ENCODE results near the gene FABP3.

- TF ChIP-seq CTCF (IDR thresholded peaks at IDR 0.05; ENCODE audit: control extremely low read depth in 1 of 3, insufficient read depth in 1 of 3, low read depth in 1 of 3, low read length in 3 of 3) = no peak
- TF ChIP-seq RFX5 (IDR thresholded peaks at IDR 0.05; ENCODE audit: borderline replicate concordance, low read depth, low read length) = no peak
- no peak for TF ChIP-seq SIX5 (IDR thresholded peaks at IDR 0.05; ENCODE audit: low read depth, low read length)
- TF ChIP-seq CHD1 (IDR thresholded peaks at IDR 0.05; ENCODE audit: low read depth, low read length) = no peak
- TF ChIP-seq EGR1 (IDR thresholded peaks at IDR 0.05; ENCODE audit: borderline replicate concordance, low read depth, low read length) = no peak
- TF ChIP-seq SP2 (IDR thresholded peaks at IDR 0.05; ENCODE audit: low read length) = no peak
- TF ChIP-seq POLR2AphosphoS5 (IDR thresholded peaks at IDR 0.05; ENCODE audit: low read depth, low read length) = no peak
- TF ChIP-seq POLR2A (IDR thresholded peaks at IDR 0.05; ENCODE audit: control extremely low read depth in 1 of 2, low read depth in 2 of 2, low read length in 2 of 2) = no peak
- no peak for TF ChIP-seq RAD21 (IDR thresholded peaks at IDR 0.05 in 1 of 2, conservative IDR thresholded peaks at IDR 0.05 in 1 of 2; ENCODE audit: low read depth in 2 of 2, low read length in 2 of 2)
- no peak for TF ChIP-seq EZH2 (IDR thresholded peaks at IDR 0.05; ENCODE audit: low read depth, low read length, severe bottlenecking)
- no peak for TF ChIP-seq ZNF274 (IDR thresholded peaks at IDR 0.05; ENCODE audit: borderline replicate concordance, extremely low read depth, low read length)
- TF ChIP-seq GABPA (IDR thresholded peaks at IDR 0.05; ENCODE audit: borderline replicate concordance, insufficient read depth, low read length) = no peak
These were observed 48.8 kb downstream of the FABP3 start for GRCh38 chr1:31324093-31324492.

All from H1 (cell line).